Fibroblast of lung (primary cell): ENCODE results near the gene COPB1.

Source experiments
- CTCF ChIP-seq, 2 donors: IDR thresholded peaks in 1 of 2; conservative IDR thresholded peaks in 1 of 2; 1 replicate in 1 of 2; 2 replicates in 1 of 2; pipeline ENCODE4 v1.5.1; 2011 to 2012; ENCODE audit warnings: low read length in 2 of 2, control low read depth in 1 of 2, inconsistent platforms in 1 of 2, low read depth in 1 of 2, mild to moderate bottlenecking in 1 of 2
- EZH2 ChIP-seq: IDR thresholded peaks from 2 replicates; pipeline ENCODE4 v1.5.1; 2012; ENCODE audit warnings: low read length, control low read depth, mild to moderate bottlenecking; ENCODE audit errors: missing control alignments

GRCh38 chr11:14543260-14543659 is 43.6 kb upstream of the COPB1 start:
- TF ChIP-seq CTCF (conservative IDR thresholded peaks at IDR 0.05 in 1 of 2, IDR thresholded peaks at IDR 0.05 in 1 of 2; ENCODE audit: low read depth in 1 of 2, low read length in 2 of 2) (no peak), EZH2 (no peak)
